ENCODE data around the gene IQCF6. TPM values are rescaled to one million over a fixed set of nuclear protein-coding genes. Genes with fewer than 3 reads are reported as not detected.
"Not testable (repeated sequence)": the region's sequence is repeated elsewhere in the genome, so short reads cannot be mapped to it uniquely, and the experiment has no call there.

IQCF6 gene
- total and polyA plus RNA-seq, 7 donors = not detected

DNA sequence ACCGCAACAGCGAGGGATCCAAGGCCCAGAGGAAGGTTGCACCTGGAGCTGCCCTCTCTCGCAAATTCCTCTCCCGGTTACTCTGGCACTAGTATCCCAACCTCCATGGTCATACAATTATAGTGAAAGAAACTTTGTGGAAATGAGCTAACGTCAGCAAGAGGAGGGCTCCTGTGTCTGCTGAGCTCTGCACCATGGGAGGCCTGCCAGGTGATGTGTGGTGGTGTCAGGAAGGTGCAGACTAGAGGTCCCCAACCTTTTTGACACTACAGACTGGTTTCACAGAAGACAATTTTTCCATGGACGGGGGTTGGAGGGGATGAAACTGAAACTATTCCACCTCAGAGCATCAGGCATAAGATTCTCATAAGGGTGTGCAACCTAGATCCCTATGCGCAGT, 13.2 kb upstream of the IQCF6 start:
- no peaks in the 10 kb centered on the region for H3K36me3 ChIP-seq (ENCODE audit: insufficient read depth in 1 of 2, low read depth in 1 of 2)
- intact Hi-C loops (cut with DNase I) = no loop called here
- WGBS, 3 donors = 82 to 84% (median 83%) methylated on average over 7 of the region's 7 CpGs
- no peak overlapping the region for H3K27ac ChIP-seq
- no peaks in the 10 kb centered on the region for H3K9me3 ChIP-seq
- no peak for ATAC-seq
- TF ChIP-seq, protein P1, sequence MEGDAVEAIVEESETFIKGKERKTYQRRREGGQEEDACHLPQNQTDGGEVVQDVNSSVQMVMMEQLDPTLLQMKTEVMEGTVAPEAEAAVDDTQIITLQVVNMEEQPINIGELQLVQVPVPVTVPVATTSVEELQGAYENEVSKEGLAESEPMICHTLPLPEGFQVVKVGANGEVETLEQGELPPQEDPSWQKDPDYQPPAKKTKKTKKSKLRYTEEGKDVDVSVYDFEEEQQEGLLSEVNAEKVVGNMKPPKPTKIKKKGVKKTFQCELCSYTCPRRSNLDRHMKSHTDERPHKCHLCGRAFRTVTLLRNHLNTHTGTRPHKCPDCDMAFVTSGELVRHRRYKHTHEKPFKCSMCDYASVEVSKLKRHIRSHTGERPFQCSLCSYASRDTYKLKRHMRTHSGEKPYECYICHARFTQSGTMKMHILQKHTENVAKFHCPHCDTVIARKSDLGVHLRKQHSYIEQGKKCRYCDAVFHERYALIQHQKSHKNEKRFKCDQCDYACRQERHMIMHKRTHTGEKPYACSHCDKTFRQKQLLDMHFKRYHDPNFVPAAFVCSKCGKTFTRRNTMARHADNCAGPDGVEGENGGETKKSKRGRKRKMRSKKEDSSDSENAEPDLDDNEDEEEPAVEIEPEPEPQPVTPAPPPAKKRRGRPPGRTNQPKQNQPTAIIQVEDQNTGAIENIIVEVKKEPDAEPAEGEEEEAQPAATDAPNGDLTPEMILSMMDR (IDR thresholded peaks at IDR 0.05) = no peak
- no peak overlapping the region for H3K4me3 ChIP-seq
- DNase-seq = no peak
- H3K4me1 ChIP-seq = no peaks in the 10 kb centered on the region
- H3K27me3 ChIP-seq (ENCODE audit: insufficient read depth in 3 of 3, low read length in 2 of 3) = no peaks in the 10 kb centered on the region

DNA sequence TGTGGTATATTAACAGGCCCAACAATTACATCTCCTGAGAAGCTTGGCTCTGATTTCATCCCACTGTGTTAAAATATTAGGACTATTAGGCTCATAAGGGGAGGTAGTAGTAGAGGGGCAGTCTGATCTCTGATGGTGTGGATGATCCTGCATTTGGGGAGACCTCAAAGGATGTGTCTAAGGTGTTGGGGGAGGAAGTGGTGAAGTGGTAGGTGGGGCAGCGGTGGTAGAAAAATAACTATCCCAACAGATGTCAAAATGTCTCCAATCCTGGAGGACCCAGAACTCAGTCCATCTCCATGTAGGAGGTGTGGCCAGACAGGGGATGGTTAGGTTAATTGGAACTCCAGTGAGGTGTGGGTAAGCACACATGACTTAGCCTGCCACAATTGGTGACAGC, 10.4 kb upstream of the IQCF6 start:
- Histone ChIP-seq H3K27ac (no peak overlapping the region), H3K27me3 (ENCODE audit: insufficient read depth in 3 of 3, low read length in 2 of 3) (no peaks in the 10 kb centered on the region), H3K9me3 (no peaks in the 10 kb centered on the region), H3K4me1 (no peaks in the 10 kb centered on the region), H3K36me3 (ENCODE audit: insufficient read depth in 1 of 2, low read depth in 1 of 2) (no peaks in the 10 kb centered on the region), H3K4me3 (no peak overlapping the region)
- DNase-seq = no peak
- 88 to 93% (median 90%) methylated on average over 1 of the region's 1 CpG for WGBS, 3 donors
- no peak for ATAC-seq
- intact Hi-C loops (cut with DNase I) = no loop called here
- TF ChIP-seq, protein P1 (IDR thresholded peaks at IDR 0.05) = no peak

DNA sequence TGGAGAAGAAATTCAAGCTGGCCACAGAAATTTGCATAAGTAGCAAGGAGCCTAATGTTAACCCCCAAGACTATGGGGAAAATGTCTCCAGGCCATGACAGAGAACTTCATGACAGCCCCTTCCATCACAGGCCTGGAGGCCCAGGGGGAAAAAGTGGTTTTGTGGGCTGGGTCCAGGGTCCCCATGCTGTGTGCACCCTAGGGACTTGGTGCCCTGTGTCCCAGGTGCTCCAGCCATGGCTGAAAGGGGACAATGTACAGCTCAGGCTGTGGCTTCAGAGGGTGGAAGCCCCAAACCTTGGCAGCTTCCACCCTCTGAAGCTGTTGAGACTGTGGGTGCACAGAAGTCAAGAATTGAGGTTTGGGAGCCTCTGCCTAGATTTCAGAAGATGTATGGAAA, 8.5 kb upstream of the IQCF6 start:
- intact Hi-C loops (cut with DNase I); H3K4me3 ChIP-seq; ATAC-seq: not testable (repeated sequence)

DNA sequence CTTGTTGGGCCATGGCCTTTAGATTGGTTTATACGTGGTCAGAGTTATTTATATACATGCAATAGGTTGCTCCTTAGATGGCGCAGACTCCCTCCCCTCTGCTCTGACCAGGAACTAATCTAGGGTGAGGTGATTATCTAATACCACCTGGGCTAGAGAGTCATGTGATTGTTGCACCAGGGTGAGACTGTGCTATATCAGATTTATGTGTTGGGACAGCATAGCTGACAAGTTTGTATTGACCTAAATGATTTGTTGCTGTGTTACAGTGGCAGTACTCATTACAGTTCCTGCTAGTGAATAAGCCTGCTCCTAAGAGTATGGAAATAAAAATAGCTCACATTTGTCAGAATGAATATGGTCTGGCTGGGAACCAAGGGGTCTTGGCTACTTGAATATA, 7.2 kb upstream of the IQCF6 start:
- no peak for DNase-seq
- WGBS, 3 donors = 68 to 72% (median 70%) methylated on average over 2 of the region's 2 CpGs
- Histone ChIP-seq H3K4me3 (no peak overlapping the region), H3K27ac (no peak overlapping the region), H3K27me3 (ENCODE audit: insufficient read depth in 3 of 3, low read length in 2 of 3) (no peaks in the 10 kb centered on the region), H3K9me3 (no peaks in the 10 kb centered on the region), H3K36me3 (ENCODE audit: insufficient read depth in 1 of 2, low read depth in 1 of 2) (no peaks in the 10 kb centered on the region), H3K4me1 (no peaks in the 10 kb centered on the region)
- no peak for ATAC-seq
- TF ChIP-seq, protein P1 (IDR thresholded peaks at IDR 0.05) = no peak
- intact Hi-C loops (cut with DNase I) = no loop called here

More for the DNA sequence above, 8.5 kb upstream of the IQCF6 start:
- DNase-seq; H3K36me3 ChIP-seq (ENCODE audit: insufficient read depth in 1 of 2, low read depth in 1 of 2); H3K27me3 ChIP-seq (ENCODE audit: insufficient read depth in 3 of 3, low read length in 2 of 3); H3K4me1 ChIP-seq; H3K9me3 ChIP-seq; H3K27ac ChIP-seq: not testable (repeated sequence)

DNA sequence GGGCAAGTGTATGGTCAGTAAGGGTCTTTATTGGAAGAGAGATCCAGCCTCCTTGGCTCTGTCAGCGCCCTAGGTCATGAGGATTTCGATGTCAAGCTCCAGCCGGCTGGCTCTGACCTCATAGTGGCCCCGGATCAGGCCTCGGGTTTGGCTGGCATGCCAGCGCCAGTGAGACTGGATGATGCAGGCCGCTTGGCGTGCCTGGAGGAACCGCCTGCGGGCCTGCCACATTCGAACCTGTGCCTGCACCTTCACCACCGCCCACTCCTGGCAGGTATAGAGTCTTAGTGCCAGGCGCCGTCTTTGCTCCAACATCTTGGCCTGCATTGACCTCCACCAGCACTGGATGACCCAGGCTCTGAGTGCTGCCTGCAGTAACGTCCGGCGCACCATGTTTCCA, 483 bp downstream of the IQCF6 start:
- no peak overlapping the region for H3K4me3 ChIP-seq
- 47 to 64% (median 48%) methylated on average over 17 of the region's 17 CpGs for WGBS, 3 donors

More for the DNA sequence above, 483 bp downstream of the IQCF6 start:
- TF ChIP-seq, protein P1 (IDR thresholded peaks at IDR 0.05) = no peak
- H3K27ac ChIP-seq = no peak overlapping the region
- ATAC-seq = no peak
- no peaks in the 10 kb centered on the region for H3K4me1 ChIP-seq
- no peaks in the 10 kb centered on the region for H3K9me3 ChIP-seq
- no peaks in the 10 kb centered on the region for H3K36me3 ChIP-seq (ENCODE audit: insufficient read depth in 1 of 2, low read depth in 1 of 2)
- H3K27me3 ChIP-seq (ENCODE audit: insufficient read depth in 3 of 3, low read length in 2 of 3) = peaks cover 0 to 8% (median 0%) of the 10 kb centered on the region in 3 donors
- DNase-seq = no peak
- intact Hi-C loops (cut with DNase I) = no loop called here

Data from psoas muscle (tissue), 8 donors.